Peyer's patch (tissue), 4 donors: Measurements from ENCODE around the gene PLLP. TPM values are rescaled to one million over a fixed set of nuclear protein-coding genes. Genes with fewer than 3 reads are reported as not detected.
"Not testable (repeated sequence)": the region's sequence is repeated elsewhere in the genome, so short reads cannot be mapped to it uniquely, and the experiment has no call there.

Experiments used
- DNase-seq, 3 donors: peaks; one replicate each; pipeline ENCODE4 v3.0.0-alpha.2; 2017 to 2019
- H3K27ac ChIP-seq, 4 donors: fragments of 200-600 bp; sonication (generic); one replicate each; pipeline ENCODE4 v1.5.1; 2016 to 2019
- H3K27me3 ChIP-seq, 2 donors: fragments of 200-600 bp; sonication (generic); one replicate each; pipeline ENCODE4 v1.5.1; 2019
- H3K36me3 ChIP-seq, 3 donors: fragments of 200-600 bp; sonication (generic); one replicate each; pipeline ENCODE4 v1.5.1; 2016 to 2019
- H3K4me1 ChIP-seq, 4 donors: fragments of 200-600 bp; sonication (generic); one replicate each; pipeline ENCODE4 v1.5.1; 2016 to 2019
- H3K4me3 ChIP-seq, 4 donors: fragments of 200-600 bp; sonication (generic); 1 replicate in 3 of 4; 2 replicates in 1 of 4; pipeline ENCODE4 v1.5.1; 2016 to 2019; ENCODE audit warnings: mild to moderate bottlenecking in 1 of 4
- H3K9me3 ChIP-seq, 4 donors: fragments of 200-600 bp; sonication (generic); one replicate each; pipeline ENCODE4 v1.5.1; 2016 to 2019; ENCODE audit warnings: mild to moderate bottlenecking in 1 of 4
- POLR2A ChIP-seq, 2 donors: fragments of 450-650 bp; IDR thresholded peaks; one replicate each; pipeline ENCODE4 v1.5.1; 2017; ENCODE audit warnings: antibody characterized with exemption in 2 of 2, mild to moderate bottlenecking in 2 of 2, moderate library complexity in 2 of 2
- total RNA-seq, 4 donors: library from RNA; depleted of rRNA; stranded (reverse); fragments of >200 nt; gene quantifications; one replicate each; pipeline ENCODE4 v1.1.0, GENCODE V29; 2016
- TF ChIP-seq, protein P1 (sequence below), 6 experiments: fragments of 450-650 bp in 4 of 6; fragments of 200-600 bp in 2 of 6; sonication (generic) in 1 of 6; IDR thresholded peaks; one replicate each; pipeline ENCODE4 v1.5.1; 2017 to 2019; ENCODE audit warnings: antibody characterized with exemption in 6 of 6, mild to moderate bottlenecking in 3 of 6, moderate library complexity in 1 of 6

The PLLP gene
- total RNA-seq, 4 donors from 2014 or later = 1.7 to 152 (median 126) TPM

DNA sequence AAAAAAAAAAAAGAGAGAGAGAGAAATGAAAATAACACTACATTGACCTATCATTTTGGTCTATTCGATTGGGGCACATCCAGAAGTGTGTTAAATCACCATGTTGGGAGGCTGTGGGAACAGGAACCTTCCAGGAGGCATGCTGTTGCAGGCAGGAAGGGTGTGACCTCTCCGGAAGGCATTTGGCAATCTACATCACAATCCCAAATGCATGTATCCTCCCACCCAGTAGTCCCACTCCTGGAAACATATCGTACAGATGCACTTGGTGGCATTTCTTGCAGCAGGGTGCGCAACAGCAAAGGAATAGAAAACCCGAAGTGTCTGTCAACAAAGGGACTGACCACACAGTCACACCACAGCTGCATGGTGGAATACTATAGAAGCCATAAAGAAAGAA is 7.9 kb downstream of the PLLP start:
- no peak for DNase-seq
- Histone ChIP-seq H3K27me3 (no peaks in the 10 kb centered on the region), H3K9me3 (no peaks in the 10 kb centered on the region), H3K27ac (no peak overlapping the region), H3K4me3 (no peak overlapping the region), H3K36me3 (no peaks in the 10 kb centered on the region), H3K4me1 (peaks cover 0 to 44% (median 0%) of the 10 kb centered on the region in 4 donors)
- no peak for TF ChIP-seq POLR2A (IDR thresholded peaks at IDR 0.05)
- TF ChIP-seq, protein P1, sequence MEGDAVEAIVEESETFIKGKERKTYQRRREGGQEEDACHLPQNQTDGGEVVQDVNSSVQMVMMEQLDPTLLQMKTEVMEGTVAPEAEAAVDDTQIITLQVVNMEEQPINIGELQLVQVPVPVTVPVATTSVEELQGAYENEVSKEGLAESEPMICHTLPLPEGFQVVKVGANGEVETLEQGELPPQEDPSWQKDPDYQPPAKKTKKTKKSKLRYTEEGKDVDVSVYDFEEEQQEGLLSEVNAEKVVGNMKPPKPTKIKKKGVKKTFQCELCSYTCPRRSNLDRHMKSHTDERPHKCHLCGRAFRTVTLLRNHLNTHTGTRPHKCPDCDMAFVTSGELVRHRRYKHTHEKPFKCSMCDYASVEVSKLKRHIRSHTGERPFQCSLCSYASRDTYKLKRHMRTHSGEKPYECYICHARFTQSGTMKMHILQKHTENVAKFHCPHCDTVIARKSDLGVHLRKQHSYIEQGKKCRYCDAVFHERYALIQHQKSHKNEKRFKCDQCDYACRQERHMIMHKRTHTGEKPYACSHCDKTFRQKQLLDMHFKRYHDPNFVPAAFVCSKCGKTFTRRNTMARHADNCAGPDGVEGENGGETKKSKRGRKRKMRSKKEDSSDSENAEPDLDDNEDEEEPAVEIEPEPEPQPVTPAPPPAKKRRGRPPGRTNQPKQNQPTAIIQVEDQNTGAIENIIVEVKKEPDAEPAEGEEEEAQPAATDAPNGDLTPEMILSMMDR (IDR thresholded peaks at IDR 0.05) = no peak

GRCh38 chr16:57275946-57276345 is 8.5 kb downstream of the PLLP start:
- not testable (repeated sequence) for H3K36me3 ChIP-seq, H3K9me3 ChIP-seq, DNase-seq, H3K27me3 ChIP-seq, H3K27ac ChIP-seq, H3K4me3 ChIP-seq
- H3K4me1 ChIP-seq = peaks cover 0 to 44% (median 0%) of the 10 kb centered on the region in 4 donors

GRCh38 chr16:57273826-57274225 is 10.6 kb downstream of the PLLP start:
- H3K27me3 ChIP-seq = no peaks in the 10 kb centered on the region
- DNase-seq = no peak
- H3K4me3 ChIP-seq = no peak overlapping the region
- H3K36me3 ChIP-seq = no peaks in the 10 kb centered on the region
- TF ChIP-seq, protein P1 (IDR thresholded peaks at IDR 0.05) = no peak
- TF ChIP-seq POLR2A (IDR thresholded peaks at IDR 0.05) = no peak
- peaks cover 0 to 30% (median 2%) of the 10 kb centered on the region in 4 donors for H3K4me1 ChIP-seq
- no peak overlapping the region for H3K27ac ChIP-seq
- no peaks in the 10 kb centered on the region for H3K9me3 ChIP-seq

DNA sequence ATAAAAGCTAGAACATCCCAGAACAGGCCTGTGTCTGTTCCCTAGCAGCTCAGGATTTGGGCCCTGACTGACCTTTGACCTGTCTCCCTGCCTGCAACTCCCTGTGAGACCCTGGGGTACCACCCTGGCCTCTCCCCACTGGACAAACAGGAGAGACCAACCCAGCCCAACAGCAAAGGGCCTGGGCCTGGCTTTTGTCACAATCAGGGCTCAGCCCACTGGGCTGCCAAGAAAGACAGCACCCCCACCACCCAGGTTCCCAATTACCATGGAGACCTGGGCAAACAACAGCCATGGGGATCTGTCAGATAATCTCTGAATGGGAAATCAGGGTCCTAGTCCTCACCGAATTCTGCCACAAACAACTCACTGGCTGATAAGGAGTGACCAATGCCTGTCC is 11.1 kb downstream of the PLLP start:
- TF ChIP-seq, protein P1 (IDR thresholded peaks at IDR 0.05) = no peak
- no peak for TF ChIP-seq POLR2A (IDR thresholded peaks at IDR 0.05)
- no peak for DNase-seq
- Histone ChIP-seq H3K9me3 (no peaks in the 10 kb centered on the region), H3K27me3 (no peaks in the 10 kb centered on the region), H3K36me3 (no peaks in the 10 kb centered on the region), H3K4me1 (peaks cover 0 to 30% (median 3%) of the 10 kb centered on the region in 4 donors), H3K4me3 (no peak overlapping the region), H3K27ac (no peak overlapping the region)

DNA sequence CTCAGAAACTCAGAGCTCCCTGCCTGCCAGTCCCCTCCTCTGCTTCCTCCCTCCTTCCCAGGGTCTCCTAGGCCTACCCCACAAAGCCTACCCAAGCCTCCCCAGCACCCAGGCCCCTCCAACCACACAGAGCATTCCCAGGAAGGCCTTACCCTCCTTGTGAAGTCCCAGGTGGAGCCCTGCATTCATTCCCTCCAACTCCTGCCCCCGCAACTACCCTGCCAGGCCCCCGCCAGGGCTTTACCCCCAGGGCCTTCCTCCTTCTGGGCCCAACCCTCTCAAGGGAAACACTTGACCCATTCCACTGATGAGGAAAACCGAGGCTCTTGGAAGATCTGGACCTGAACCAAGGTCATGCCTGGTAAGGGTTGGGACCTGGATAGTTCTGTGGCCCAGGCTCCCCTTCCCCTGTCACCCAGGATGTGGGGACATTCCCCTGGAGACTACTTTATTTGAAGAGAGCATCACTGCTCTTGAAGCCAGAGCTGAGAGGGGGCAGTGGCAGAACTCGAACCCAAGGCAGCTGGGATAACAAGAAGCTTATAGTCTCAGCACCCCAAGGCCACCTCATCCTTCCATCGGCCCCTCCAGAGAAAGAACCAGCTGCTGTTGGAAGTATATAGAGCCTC is 12.5 kb downstream of the PLLP start:
- Histone ChIP-seq H3K27me3 (no peaks in the 10 kb centered on the region), H3K9me3 (no peaks in the 10 kb centered on the region), H3K36me3 (no peaks in the 10 kb centered on the region), H3K27ac (peak overlapping the region in 1 of 4 donors; percentile 51), H3K4me1 (peaks cover 0 to 30% (median 7%) of the 10 kb centered on the region in 4 donors), H3K4me3 (no peak overlapping the region)
- TF ChIP-seq, protein P1 (IDR thresholded peaks at IDR 0.05) = no peak
- TF ChIP-seq POLR2A (IDR thresholded peaks at IDR 0.05) = no peak
- DNase-seq = peak in 1 of 3 donors; percentile 38

DNA sequence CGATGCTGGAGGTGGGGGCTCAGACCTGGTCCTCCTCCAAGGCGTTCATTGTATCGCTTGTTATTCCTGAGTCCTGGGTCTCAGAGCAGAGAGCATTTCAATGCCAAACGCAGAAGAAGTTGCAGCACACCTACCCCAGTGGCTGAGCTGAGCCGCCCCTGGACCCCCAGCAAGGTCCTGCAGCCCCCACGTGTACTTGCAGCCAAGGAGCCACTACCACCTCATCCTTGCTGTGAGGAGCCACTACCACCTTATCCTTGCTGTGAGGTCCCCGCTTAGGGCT is 13.5 kb downstream of the PLLP start:
- Histone ChIP-seq H3K27ac (no peak overlapping the region), H3K27me3 (no peaks in the 10 kb centered on the region), H3K36me3 (no peaks in the 10 kb centered on the region), H3K4me1 (peaks cover 0 to 29% (median 10%) of the 10 kb centered on the region in 4 donors), H3K4me3 (no peak overlapping the region), H3K9me3 (no peaks in the 10 kb centered on the region)
- DNase-seq = no peak
- no peak for TF ChIP-seq POLR2A (IDR thresholded peaks at IDR 0.05)
- TF ChIP-seq, protein P1 (IDR thresholded peaks at IDR 0.05) = no peak
